Measurements from ENCODE around the gene TYMP.

TYMP gene

DNA sequence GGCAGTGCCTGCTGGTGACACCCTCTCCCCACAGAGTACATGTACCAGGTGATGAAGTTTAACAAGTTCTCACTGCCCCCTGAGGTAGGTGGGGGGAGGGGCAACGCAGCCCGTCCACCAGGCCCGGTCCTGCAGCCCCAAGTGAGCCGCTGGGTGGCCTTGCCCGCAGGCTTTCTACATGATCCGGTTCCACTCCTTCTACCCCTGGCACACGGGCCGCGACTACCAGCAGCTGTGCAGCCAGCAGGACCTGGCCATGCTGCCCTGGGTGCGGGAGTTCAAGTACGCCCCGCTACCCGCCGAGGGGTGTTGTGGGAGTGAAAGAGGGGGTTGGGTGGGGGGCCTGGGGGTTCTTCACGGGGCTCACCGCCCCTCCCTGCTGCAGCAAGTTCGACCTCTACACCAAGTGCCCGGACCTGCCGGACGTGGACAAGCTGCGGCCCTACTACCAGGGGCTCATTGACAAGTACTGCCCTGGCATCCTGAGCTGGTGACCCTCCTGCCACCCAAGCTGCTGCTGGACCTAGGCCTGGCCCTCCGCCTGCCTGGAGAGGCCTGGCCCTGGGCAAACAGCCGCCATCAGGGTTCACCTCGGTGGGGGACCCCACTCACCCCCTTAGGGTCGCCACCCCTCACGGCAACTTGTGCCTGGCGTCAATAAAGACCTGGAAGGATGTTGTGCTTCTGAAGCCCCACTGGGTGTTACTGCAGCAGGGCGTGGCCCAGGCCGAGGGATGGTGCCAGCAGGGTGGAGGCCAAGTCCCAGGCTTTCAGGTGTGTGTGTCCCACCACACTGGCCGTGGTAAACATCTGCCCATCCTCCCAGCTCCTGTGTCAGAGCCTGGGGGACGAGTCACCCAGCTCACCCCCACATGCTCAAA is 40.2 kb downstream of the TYMP start:
- no peak overlapping the region for H3K4me3 ChIP-seq (ENCODE audit: insufficient read depth, low read length, poor library complexity, severe bottlenecking)
- no peak overlapping the region for H3K9ac ChIP-seq (ENCODE audit: low read length)
- no peak overlapping the region for H3K4me2 ChIP-seq (ENCODE audit: low read depth, low read length, poor library complexity, severe bottlenecking)
- H3K27ac ChIP-seq (ENCODE audit: low read depth, low read length), result no peak overlapping the region
- no peaks in the 10 kb centered on the region for H3K9me3 ChIP-seq (ENCODE audit: insufficient read depth, low read length)
- H4K20me1 ChIP-seq (ENCODE audit: low read depth, low read length), result no peaks in the 10 kb centered on the region
- peaks cover 7% of the 10 kb centered on the region; the same call in 1 of the 2 replicates for H3F3A ChIP-seq (ENCODE audit: insufficient read depth)
- TF ChIP-seq, protein P1, sequence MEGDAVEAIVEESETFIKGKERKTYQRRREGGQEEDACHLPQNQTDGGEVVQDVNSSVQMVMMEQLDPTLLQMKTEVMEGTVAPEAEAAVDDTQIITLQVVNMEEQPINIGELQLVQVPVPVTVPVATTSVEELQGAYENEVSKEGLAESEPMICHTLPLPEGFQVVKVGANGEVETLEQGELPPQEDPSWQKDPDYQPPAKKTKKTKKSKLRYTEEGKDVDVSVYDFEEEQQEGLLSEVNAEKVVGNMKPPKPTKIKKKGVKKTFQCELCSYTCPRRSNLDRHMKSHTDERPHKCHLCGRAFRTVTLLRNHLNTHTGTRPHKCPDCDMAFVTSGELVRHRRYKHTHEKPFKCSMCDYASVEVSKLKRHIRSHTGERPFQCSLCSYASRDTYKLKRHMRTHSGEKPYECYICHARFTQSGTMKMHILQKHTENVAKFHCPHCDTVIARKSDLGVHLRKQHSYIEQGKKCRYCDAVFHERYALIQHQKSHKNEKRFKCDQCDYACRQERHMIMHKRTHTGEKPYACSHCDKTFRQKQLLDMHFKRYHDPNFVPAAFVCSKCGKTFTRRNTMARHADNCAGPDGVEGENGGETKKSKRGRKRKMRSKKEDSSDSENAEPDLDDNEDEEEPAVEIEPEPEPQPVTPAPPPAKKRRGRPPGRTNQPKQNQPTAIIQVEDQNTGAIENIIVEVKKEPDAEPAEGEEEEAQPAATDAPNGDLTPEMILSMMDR (IDR thresholded peaks at IDR 0.05; ENCODE audit: insufficient read depth, low read length, poor library complexity, severe bottlenecking), result no peak
- no peak for TF ChIP-seq EZH2phosphoT487 (conservative IDR thresholded peaks at IDR 0.05; ENCODE audit: low read length)
- H3K36me3 ChIP-seq (ENCODE audit: low read length), result no peaks in the 10 kb centered on the region
- no peak overlapping the region for H2AFZ ChIP-seq (ENCODE audit: low read depth, low read length, severe bottlenecking)
- H3K27me3 ChIP-seq (ENCODE audit: low read length), result no peaks in the 10 kb centered on the region
- H3K79me2 ChIP-seq (ENCODE audit: insufficient read depth, low read length), result no peaks in the 10 kb centered on the region
- no peaks in the 10 kb centered on the region for H3K9me2 ChIP-seq (replicated peaks; ENCODE audit: insufficient read depth, low read length)

DNA sequence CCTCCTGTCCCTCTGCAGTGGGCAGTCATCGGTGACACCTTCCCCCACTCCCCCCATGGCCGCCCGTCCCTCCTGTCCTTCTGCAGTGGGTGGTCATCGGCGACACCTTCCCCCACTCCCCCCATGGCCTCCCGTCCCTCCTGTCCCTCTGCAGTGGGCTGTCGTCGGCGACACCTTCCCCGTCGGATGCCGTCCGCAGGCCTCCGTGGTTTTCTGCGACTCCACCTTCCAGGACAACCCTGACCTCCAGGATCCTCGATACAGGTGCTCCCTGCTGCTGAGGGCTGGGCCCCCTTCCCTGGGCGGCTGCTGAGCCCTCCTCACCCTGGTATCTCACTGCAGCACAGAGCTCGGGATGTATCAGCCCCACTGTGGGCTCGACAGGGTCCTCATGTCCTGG is 40.9 kb downstream of the TYMP start:
- Histone ChIP-seq H3K79me2 (ENCODE audit: insufficient read depth, low read length) (no peaks in the 10 kb centered on the region), H3F3A (ENCODE audit: insufficient read depth) (peaks cover 7% of the 10 kb centered on the region; the same call in 1 of the 2 replicates), H3K27ac (ENCODE audit: low read depth, low read length) (no peak overlapping the region), H4K20me1 (ENCODE audit: low read depth, low read length) (no peaks in the 10 kb centered on the region), H3K4me3 (ENCODE audit: insufficient read depth, low read length, poor library complexity, severe bottlenecking) (no peak overlapping the region), H3K9me3 (ENCODE audit: insufficient read depth, low read length) (no peaks in the 10 kb centered on the region), H3K9ac (ENCODE audit: low read length) (no peak overlapping the region), H3K9me2 (replicated peaks; ENCODE audit: insufficient read depth, low read length) (no peaks in the 10 kb centered on the region), H3K36me3 (ENCODE audit: low read length) (no peaks in the 10 kb centered on the region), H2AFZ (ENCODE audit: low read depth, low read length, severe bottlenecking) (no peak overlapping the region), H3K27me3 (ENCODE audit: low read length) (no peaks in the 10 kb centered on the region), H3K4me2 (ENCODE audit: low read depth, low read length, poor library complexity, severe bottlenecking) (no peak overlapping the region)
- TF ChIP-seq, protein P1 (IDR thresholded peaks at IDR 0.05; ENCODE audit: insufficient read depth, low read length, poor library complexity, severe bottlenecking), result no peak
- no peak for TF ChIP-seq EZH2phosphoT487 (conservative IDR thresholded peaks at IDR 0.05; ENCODE audit: low read length)

DNA sequence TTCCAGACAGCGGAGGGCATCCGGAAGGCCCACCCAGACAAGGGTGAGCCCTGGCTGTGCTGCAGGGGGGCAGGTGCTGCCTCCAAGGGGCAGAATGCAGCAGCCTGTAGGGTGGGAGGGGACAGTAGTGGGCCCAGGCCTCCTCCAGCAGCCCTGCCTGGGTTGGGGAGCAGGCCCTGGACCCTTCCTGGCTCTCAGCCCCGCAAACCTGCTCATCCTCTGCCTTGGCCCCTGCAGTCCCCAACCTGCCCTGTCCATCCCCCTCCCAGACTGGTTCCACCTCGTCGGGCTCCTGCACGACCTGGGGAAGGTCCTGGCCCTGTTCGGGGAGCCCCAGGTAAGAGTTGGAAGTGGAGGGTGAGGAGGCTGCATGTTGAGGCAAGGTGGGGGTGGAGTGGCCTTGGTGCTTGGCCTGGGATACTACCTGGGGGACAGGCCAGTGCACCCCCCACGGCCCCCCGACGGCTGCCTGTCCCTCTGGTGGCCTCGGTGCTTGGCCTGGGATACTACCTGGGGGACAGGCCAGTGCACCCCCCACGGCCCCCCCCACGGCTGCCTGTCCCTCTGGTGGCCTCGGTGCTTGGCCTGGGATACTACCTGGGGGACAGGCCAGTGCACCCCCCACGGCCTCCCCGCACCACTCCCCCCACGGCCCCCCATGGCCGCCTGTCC is 41.7 kb downstream of the TYMP start:
- H3K4me2 ChIP-seq (ENCODE audit: low read depth, low read length, poor library complexity, severe bottlenecking), result no peak overlapping the region
- H4K20me1 ChIP-seq (ENCODE audit: low read depth, low read length), result no peaks in the 10 kb centered on the region
- H3K27me3 ChIP-seq (ENCODE audit: low read length), result no peaks in the 10 kb centered on the region
- TF ChIP-seq, protein P1 (IDR thresholded peaks at IDR 0.05; ENCODE audit: insufficient read depth, low read length, poor library complexity, severe bottlenecking), result no peak
- TF ChIP-seq EZH2phosphoT487 (conservative IDR thresholded peaks at IDR 0.05; ENCODE audit: low read length), result no peak
- H3K9me2 ChIP-seq (replicated peaks; ENCODE audit: insufficient read depth, low read length), result no peaks in the 10 kb centered on the region
- H3F3A ChIP-seq (ENCODE audit: insufficient read depth), result peaks cover 7% of the 10 kb centered on the region; the same call in 1 of the 2 replicates
- H3K27ac ChIP-seq (ENCODE audit: low read depth, low read length), result no peak overlapping the region
- H3K4me3 ChIP-seq (ENCODE audit: insufficient read depth, low read length, poor library complexity, severe bottlenecking), result no peak overlapping the region
- no peaks in the 10 kb centered on the region for H3K36me3 ChIP-seq (ENCODE audit: low read length)
- H3K9ac ChIP-seq (ENCODE audit: low read length), result no peak overlapping the region
- no peak overlapping the region for H2AFZ ChIP-seq (ENCODE audit: low read depth, low read length, severe bottlenecking)
- H3K9me3 ChIP-seq (ENCODE audit: insufficient read depth, low read length), result no peaks in the 10 kb centered on the region
- H3K79me2 ChIP-seq (ENCODE audit: insufficient read depth, low read length), result no peaks in the 10 kb centered on the region
